Glutamatergic neuron (in vitro differentiated cells): ENCODE results near the gene BPGM. TPM values are rescaled to one million over a fixed set of nuclear protein-coding genes. Genes with fewer than 3 reads are reported as not detected.

ENCODE experiments used
- DNase-seq: peaks from one replicate; pipeline ENCODE4 v3.0.0; 2022
- H3K27ac Mint-ChIP-seq: one replicate; pipeline ENCODE4 v1.8.0; 2020; ENCODE audit warnings: mild to moderate bottlenecking, mixed read lengths, inconsistent platforms; ENCODE audit not compliant: unreplicated experiment
- H3K27me3 Mint-ChIP-seq: one replicate; pipeline ENCODE4 v1.8.0; 2020; ENCODE audit warnings: mild to moderate bottlenecking, moderate library complexity, mixed read lengths, inconsistent platforms; ENCODE audit not compliant: unreplicated experiment
- H3K36me3 Mint-ChIP-seq: one replicate; pipeline ENCODE4 v1.8.0; 2020; ENCODE audit warnings: mild to moderate bottlenecking, mixed read lengths, inconsistent platforms; ENCODE audit not compliant: unreplicated experiment
- H3K4me1 Mint-ChIP-seq: one replicate; pipeline ENCODE4 v1.8.0; 2020; ENCODE audit warnings: mild to moderate bottlenecking, low read depth, mixed read lengths, inconsistent platforms; ENCODE audit not compliant: unreplicated experiment
- H3K4me3 Mint-ChIP-seq: one replicate; pipeline ENCODE4 v1.8.0; 2020; ENCODE audit warnings: mild to moderate bottlenecking, mixed read lengths, inconsistent platforms; ENCODE audit not compliant: unreplicated experiment
- H3K9me3 Mint-ChIP-seq: one replicate; pipeline ENCODE4 v1.8.0; 2020; ENCODE audit warnings: mild to moderate bottlenecking, moderate library complexity, mixed read lengths, inconsistent platforms; ENCODE audit not compliant: unreplicated experiment
- CTCF ChIP-seq: fragments of 200-600 bp; sonication (generic); IDR thresholded peaks from one replicate; pipeline ENCODE4 v1.5.0; 2021; ENCODE audit not compliant: partially characterized antibody, unreplicated experiment
- total RNA-seq: library from RNA; stranded (reverse); fragmentation: NEBNext Ultra II Directional; extraction: Animal tissue kit (Norgen Biotek cat#: 25700); gene quantifications from one replicate; pipeline ENCODE4 v1.2.1, GENCODE V29; 2021; ENCODE audit not compliant: unreplicated experiment

Gene BPGM
- total RNA-seq, 1 donor from 2014 or later, result 24.2 TPM

DNA sequence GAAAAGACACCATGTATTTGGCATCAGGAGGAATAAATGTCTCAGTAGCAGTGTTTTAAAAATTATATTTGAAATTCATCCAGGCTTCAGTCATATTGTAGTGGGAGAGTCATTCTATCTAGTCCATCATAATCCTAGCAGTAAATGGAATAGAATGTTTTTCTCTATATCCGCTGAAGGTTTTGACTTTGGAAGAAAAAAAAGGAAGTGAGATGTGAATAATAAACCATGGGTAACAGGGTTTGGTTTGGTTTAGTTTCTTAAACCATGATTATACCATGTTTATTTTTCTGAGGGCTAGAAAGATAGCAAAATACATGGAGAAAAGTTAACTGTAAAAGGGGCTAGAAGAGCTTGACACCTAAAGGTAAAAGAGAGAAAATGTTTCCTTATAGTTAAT lies 16.4 kb upstream of the BPGM start:
- no peak for DNase-seq
- H3K36me3 Mint-ChIP-seq, result no peaks in the 10 kb centered on the region
- H3K27me3 Mint-ChIP-seq, result no peaks in the 10 kb centered on the region
- no peak for TF ChIP-seq CTCF
- no peaks in the 10 kb centered on the region for H3K4me1 Mint-ChIP-seq
- H3K9me3 Mint-ChIP-seq, result no peaks in the 10 kb centered on the region
- no peak overlapping the region for H3K27ac Mint-ChIP-seq
- H3K4me3 Mint-ChIP-seq, result no peak overlapping the region

- TF ChIP-seq CTCF, result no peak
- H3K4me1 Mint-ChIP-seq, result no peaks in the 10 kb centered on the region
- H3K4me3 Mint-ChIP-seq, result no peak overlapping the region
- no peaks in the 10 kb centered on the region for H3K27me3 Mint-ChIP-seq
- H3K36me3 Mint-ChIP-seq, result no peaks in the 10 kb centered on the region
- no peak for DNase-seq
- H3K9me3 Mint-ChIP-seq, result no peaks in the 10 kb centered on the region
- H3K27ac Mint-ChIP-seq, result no peak overlapping the region
These were observed 15.8 kb upstream of the BPGM start for GRCh38 chr7:134630893-134631292.

GRCh38 chr7:134632052-134632451 lies 14.6 kb upstream of the BPGM start:
- Mint-ChIP-seq H3K27me3 (no peaks in the 10 kb centered on the region), H3K36me3 (no peaks in the 10 kb centered on the region), H3K4me1 (no peaks in the 10 kb centered on the region), H3K4me3 (no peak overlapping the region), H3K27ac (no peak overlapping the region), H3K9me3 (no peaks in the 10 kb centered on the region)
- no peak for DNase-seq
- no peak for TF ChIP-seq CTCF

DNA sequence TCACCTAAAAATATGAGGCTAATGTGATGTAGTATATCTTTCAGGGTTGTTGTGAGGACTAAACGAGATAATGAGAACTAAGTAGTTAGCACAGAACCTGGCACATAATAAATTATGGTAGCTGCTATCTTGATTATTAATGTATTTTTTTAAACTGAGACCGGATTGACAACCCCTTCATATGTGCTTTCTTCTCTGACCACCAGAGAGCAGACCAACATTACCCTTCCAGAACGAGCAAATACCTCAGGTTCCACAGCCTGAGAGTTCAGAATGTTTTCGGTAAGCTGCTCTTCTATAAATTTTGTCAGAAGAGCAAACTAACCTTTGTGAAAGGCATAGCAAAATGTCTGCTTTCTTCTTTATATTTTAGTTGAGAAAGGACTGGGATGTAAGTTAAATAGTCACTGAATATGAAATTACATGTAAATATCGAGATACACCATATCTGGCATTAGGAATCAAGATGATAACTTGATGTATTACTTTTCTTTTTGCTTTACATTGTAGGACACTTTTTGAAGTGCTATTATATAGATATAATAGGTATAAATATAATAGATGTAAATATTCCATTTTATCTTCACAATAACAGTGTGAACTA lies 13.6 kb upstream of the BPGM start:
- no peaks in the 10 kb centered on the region for H3K4me1 Mint-ChIP-seq
- H3K36me3 Mint-ChIP-seq, result no peaks in the 10 kb centered on the region
- no peak overlapping the region for H3K4me3 Mint-ChIP-seq
- H3K27ac Mint-ChIP-seq, result no peak overlapping the region
- no peak for DNase-seq
- peak; percentile 40 for TF ChIP-seq CTCF
- no peaks in the 10 kb centered on the region for H3K27me3 Mint-ChIP-seq
- no peaks in the 10 kb centered on the region for H3K9me3 Mint-ChIP-seq

GRCh38 chr7:134636008-134636449 lies 10.6 kb upstream of the BPGM start:
- Mint-ChIP-seq H3K27me3 (no peaks in the 10 kb centered on the region), H3K4me3 (no peak overlapping the region), H3K36me3 (no peaks in the 10 kb centered on the region), H3K9me3 (no peaks in the 10 kb centered on the region), H3K27ac (no peak overlapping the region), H3K4me1 (no peaks in the 10 kb centered on the region)
- TF ChIP-seq CTCF, result no peak
- no peak for DNase-seq
